DMS 273 treated with DMSO at 0.1 percent for 48 hours (cell line): ENCODE results near the gene HOXA6.

ENCODE experiments used
- DNase-seq: peaks from one replicate; lab custom pipeline; 2025; lab: John Stamatoyannopoulos, UW

HOXA6 gene

GRCh38 chr7:27184337-27185012 lies 36.9 kb upstream of the HOXA6 start:
- no peak for DNase-seq

- DNase-seq, result no peak
Measured at GRCh38 chr7:27183682-27184336, 36.2 kb upstream of the HOXA6 start.

DNA sequence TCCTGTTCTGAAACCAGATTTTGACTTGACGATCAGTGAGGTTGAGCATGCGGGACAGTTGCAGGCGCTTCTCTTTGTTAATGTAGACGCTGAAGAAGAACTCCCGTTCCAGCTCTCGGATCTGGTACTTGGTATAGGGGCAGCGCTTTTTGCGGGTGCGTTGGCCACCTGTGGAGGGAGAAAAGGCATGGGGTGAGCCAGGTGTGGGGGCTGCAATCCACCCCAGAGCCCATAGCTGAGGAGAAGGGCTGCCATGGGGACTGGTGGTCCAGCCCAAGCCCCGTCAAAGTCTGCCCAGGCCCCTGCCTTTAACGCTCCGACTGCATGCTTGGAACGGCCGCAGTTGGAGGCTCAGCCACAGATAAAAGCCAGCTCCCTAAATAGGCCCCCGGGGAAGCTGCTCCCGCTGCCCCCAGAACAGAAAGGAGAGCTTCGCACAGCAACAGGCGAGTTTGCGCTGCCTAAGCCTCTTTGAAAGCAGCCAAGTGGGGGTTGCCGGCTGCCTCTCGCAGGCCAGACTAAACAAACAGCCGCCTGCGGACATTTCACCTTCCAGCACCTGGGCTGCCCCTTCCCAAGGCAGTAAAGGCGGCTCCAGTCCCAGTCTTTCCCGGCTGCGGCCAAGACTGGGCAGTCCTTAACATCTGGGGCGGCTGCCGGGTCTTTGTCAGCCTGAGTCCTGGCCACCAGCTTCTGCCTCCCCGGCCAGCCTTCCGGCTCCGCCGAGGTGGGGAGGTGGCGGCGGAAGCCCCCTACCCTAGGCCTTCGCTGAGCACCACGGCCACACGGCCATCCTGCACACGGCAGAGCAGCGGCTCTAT lies 35.5 kb upstream of the HOXA6 start:
- DNase-seq, result no peak

GRCh38 chr7:27182285-27182841 lies 34.8 kb upstream of the HOXA6 start:
- DNase-seq, result no peak

- no peak for DNase-seq
Measured at GRCh38 chr7:27181795-27182275, 34.3 kb upstream of the HOXA6 start.

GRCh38 chr7:27180431-27181420 lies 33.2 kb upstream of the HOXA6 start:
- no peak for DNase-seq

GRCh38 chr7:27179503-27180430 lies 32.2 kb upstream of the HOXA6 start:
- no peak for DNase-seq

DNA sequence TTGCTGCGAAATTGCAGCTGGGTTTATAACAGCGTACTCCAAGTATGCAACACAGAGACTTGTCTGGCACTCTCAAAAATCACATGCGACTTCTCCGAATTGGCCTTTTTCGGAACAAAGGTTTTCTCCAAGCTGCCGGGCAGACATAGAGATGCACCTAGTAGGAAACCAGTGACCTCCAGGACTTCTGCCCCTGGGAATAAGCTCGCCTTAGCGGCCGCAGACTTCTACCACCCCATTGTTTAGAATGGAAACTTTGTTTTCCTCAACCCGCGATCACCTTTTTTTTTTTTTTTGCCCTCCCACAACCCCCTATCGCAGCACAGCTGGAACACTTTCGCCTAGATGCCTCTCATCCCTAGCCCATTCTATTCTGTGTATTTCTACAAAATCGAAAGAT lies 31.5 kb upstream of the HOXA6 start:
- DNase-seq, result no peak

- DNase-seq, result no peak
Measured at GRCh38 chr7:27178366-27178765, 30.8 kb upstream of the HOXA6 start.

DNA sequence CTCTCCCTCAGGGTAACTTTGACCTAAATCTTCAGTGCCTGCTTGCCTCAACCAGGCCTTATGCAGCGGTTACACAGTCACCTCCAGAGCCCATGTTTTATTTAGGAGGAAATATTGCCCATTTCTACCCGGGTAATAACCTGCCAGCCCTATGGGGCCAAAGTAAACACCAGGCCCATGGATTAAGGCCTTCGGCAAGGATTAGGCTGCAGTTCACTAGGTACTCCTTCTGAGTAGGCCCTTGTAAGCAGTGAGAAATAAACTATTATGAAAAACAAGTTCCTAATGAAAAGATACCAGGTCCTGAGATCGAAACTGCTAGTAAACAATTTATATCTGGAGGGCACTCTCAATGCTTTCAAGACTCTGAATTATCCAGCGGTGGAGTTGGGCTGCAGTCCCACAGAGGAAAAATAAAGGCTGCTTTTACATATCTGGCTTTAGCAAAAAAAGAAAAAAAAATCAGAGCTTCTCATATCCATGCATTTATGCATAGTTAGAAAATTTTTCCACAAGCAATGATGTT lies 30.3 kb upstream of the HOXA6 start:
- DNase-seq, result no peak

DNA sequence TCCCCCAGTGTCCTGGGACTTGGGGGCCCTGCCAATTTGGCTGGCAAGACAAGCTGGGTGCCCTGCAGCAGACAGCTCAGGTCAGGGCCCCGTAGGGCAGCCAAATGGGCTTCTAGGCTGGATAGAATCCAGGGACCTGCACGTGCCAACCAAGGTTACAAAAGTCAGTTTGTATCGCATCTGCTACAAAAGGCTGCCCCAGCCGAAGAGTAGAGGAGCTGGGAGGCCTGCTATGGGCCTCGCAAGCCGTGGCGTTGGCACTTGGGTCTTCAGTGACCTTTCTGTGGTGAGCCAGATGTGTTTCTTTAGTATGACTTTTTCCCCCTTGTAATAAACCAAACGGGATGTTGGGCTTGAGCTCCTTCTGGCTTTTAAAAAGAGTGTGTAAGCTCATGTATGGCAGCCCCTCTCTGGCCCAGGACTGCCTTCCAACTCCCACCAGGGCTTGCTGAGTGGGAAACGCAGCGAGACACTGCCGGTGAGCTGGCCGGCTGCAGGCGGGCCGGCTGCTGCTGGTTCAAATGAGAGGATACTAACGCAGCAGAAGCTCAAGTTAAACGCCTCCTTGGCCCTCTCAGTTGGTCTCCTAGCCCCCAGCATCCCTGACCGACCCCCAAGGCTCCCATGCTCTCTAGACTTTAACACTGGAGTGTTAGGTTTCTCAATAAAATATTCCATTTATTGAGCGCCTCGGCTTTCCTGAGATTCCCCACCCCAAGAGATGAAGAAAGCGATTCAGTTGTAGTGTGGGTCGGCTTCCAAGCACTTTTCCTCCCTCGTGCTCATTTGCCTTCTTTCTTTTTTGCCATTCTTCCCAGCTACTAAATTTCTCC lies 29.6 kb upstream of the HOXA6 start:
- DNase-seq, result no peak

GRCh38 chr7:27176524-27176845 lies 28.9 kb upstream of the HOXA6 start:
- DNase-seq, result no peak

DNA sequence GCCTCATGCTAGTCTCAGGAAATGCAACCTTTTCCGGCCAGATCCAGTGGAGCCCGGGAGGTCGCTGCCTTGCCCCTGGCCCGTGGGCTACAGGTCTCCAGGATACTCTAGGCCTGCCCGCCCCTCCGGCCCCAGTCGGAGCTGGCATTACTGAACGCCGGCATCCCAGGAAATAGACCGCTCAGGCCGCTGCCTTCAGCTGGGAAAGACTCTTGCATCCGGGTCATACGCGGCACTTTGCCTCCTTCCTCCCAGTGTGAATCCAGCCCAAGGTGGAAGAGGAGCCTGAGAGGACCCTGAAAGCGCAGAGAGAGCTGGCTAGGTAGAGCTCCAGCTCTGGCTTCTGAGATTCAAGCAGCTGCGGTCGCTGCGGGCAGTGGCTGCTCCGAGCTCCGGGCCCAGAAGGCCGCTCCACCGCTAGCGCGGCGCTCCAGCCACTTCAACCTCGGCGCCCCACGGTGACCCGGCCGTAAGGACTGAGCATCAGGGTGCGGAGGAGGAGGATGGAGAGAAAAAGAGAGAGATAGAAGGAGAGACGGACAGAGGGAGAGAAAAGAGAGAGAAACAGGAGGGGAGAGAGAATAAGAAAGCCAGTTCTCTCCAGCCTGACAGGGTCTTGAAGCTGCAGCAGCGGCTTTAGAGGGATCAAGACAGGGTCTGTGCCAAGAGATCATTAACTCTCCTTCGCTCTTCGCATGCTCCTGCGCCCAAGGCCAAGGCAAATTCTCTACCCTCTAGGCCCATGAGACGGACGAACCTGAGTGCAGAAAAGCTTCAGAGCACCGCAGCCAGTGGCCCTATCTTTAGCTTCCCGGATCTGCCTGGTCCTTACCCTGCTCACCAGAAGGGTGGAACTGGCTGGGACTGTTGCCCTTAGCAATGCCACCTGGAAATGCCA lies 28.3 kb upstream of the HOXA6 start:
- DNase-seq, result no peak

DNA sequence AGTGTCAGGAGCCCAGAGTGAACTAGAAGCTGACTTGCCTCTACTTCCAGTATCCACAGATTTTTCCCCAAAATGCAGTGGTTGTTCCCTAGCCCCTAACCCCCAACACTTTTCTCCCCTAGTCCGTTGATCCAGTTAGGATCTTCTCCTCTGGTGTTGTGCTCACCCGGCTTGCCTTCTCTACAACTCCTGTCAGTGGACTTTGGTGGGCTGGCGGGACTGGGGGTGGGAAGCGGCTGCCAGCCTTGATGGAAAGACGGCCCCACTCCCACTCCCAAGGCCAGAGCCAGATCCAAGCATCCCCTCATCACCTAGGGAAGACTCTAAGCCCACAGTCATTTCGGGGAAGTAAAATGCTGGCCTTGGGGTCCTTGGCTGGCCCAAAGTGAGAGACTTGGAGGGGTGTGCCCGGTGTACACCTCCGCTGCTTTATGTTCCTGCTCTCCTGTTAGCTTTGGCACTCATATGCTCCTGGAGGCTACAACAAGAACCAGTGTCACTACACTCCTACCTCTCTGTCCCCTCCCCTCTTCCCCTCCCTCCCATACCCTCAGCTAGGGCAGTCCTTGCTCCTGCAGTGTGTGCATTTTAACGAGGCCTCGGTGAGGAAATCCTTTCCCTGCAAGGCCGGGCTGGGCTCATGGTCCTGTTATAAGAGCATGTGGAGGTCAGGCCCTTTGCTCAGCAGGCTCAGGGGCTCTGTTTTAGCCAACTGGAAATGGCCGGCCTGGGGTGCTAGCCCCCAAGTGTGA lies 27.5 kb upstream of the HOXA6 start:
- no peak for DNase-seq

- no peak for DNase-seq
Measured at GRCh38 chr7:27173956-27174873, 26.6 kb upstream of the HOXA6 start, which contains the start of gene HOXA10. HOXA10 (minus strand) TSS chr7:27174320; CDS start chr7:27174306, 14 bp downstream.

- DNase-seq, result no peak
Measured at GRCh38 chr7:27173511-27173955, 26.0 kb upstream of the HOXA6 start.
